NB4 (cell line): ENCODE results near the gene SYDE1.

Experiments used
- DNase-seq: peaks from one replicate; pipeline ENCODE4 v3.0.0; 2010; ENCODE audit warnings: low read depth
- H3K4me3 ChIP-seq: one replicate; pipeline ENCODE4 v1.5.1; 2011; ENCODE audit warnings: mild to moderate bottlenecking, low read depth, low read length, moderate library complexity
- CTCF ChIP-seq: IDR thresholded peaks from one replicate; pipeline ENCODE4 v1.5.1; 2012; ENCODE audit warnings: low read depth, low read length
- MAX ChIP-seq: IDR thresholded peaks from 2 replicates; pipeline ENCODE4 v1.6.1; 2011; ENCODE audit warnings: low read depth, low read length
- MYC ChIP-seq: IDR thresholded peaks from 2 replicates; pipeline ENCODE4 v1.6.1; 2011; ENCODE audit warnings: low read depth, low read length
- POLR2A ChIP-seq: IDR thresholded peaks from 2 replicates; pipeline ENCODE4 v1.6.1; 2011; ENCODE audit warnings: mild to moderate bottlenecking; ENCODE audit not compliant: insufficient read length; ENCODE audit errors: extremely low read depth

The SYDE1 gene

DNA sequence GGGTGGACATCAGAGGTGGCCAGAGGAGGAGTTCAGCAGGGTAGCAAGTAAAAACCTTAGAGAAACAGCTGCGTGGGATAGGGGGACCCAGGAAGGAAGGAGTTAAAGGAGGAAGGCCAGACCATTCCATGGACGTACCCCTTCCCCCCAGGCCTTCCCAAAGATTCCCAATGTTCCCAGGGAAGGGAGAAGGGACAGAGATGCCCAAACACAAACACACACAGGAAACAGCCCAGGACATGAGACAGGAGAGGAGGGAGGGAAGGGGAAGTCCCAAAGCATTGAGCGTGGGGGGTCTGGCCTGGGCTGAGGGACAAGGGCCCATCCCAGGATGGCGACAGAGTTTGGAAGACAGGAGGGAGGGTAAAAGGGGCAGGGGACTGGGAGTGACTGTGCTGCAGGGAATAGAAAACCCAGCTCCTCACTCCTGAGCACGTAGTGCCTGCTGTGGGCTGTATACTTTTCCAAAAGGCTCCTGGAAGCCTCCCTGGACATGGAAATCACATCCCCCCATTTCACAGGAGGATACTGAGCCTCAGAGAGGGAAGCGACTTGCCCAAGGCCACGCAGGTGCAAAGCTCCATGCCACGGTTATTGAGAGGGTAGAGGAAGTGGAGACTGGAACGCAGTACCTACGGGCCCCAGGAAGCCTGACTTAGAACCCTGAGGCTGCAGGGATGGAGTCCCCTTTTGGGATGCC, 1.1 kb downstream of the SYDE1 start:
- no peak overlapping the region for H3K4me3 ChIP-seq
- no peak for DNase-seq
- no peak for TF ChIP-seq CTCF
- no peak for TF ChIP-seq MYC
- TF ChIP-seq MAX, result no peak

GRCh38 chr19:15108845-15109767, 1.9 kb downstream of the SYDE1 start:
- no peak for TF ChIP-seq CTCF
- TF ChIP-seq MAX, result no peak
- TF ChIP-seq MYC, result no peak
- TF ChIP-seq POLR2A, result no peak
- no peak for DNase-seq
- H3K4me3 ChIP-seq, result no peak overlapping the region

DNA sequence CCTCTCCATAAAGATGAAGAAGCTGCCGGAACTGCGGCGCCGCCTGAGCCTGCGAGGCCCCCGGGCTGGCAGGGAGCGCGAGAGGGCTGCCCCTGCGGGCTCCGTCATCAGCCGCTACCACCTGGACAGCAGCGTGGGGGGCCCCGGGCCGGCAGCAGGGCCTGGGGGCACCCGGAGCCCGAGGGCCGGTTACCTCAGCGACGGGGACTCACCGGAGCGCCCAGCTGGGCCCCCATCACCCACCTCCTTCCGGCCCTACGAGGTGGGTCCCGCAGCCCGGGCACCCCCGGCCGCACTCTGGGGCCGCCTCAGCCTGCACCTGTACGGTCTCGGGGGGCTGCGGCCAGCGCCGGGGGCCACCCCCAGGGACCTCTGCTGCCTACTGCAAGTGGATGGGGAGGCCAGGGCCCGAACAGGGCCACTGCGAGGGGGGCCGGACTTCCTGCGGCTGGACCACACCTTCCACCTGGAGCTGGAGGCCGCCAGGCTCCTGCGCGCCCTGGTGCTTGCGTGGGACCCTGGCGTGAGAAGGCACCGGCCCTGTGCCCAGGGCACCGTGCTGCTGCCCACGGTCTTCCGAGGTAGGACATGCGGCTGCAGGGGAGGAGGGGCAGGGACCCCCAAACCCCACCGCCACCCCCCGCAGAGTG, 2.7 kb downstream of the SYDE1 start:
- H3K4me3 ChIP-seq, result no peak overlapping the region
- TF ChIP-seq MYC (no peak), CTCF (no peak), POLR2A (no peak), MAX (no peak)
- no peak for DNase-seq

DNA sequence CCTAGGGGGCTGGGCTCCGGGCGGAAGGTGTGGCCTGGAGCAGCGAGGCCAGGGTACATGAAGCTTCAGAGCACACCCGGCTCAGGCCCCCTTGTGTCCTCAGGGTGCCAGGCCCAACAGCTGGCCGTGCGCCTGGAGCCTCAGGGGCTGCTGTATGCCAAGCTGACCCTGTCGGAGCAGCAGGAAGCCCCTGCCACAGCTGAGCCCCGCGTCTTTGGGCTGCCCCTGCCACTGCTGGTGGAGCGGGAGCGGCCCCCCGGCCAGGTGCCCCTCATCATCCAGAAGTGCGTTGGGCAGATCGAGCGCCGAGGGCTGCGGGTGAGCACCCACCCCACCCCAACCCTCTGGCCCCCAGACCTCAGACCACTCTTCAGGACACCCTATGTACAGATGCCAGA, 3.2 kb downstream of the SYDE1 start:
- TF ChIP-seq POLR2A (no peak), CTCF (no peak), MYC (no peak), MAX (no peak)
- H3K4me3 ChIP-seq, result no peak overlapping the region
- no peak for DNase-seq

- no peak overlapping the region for H3K4me3 ChIP-seq
- DNase-seq, result no peak
- no peak for TF ChIP-seq MYC
- TF ChIP-seq POLR2A, result no peak
- TF ChIP-seq CTCF, result no peak
- TF ChIP-seq MAX, result no peak
These were observed 4.6 kb downstream of the SYDE1 start for GRCh38 chr19:15111758-15112157.
